Body of pancreas (tissue), 4 donors: ENCODE measurements around the gene SYCN.

Source experiments
- POLR2A ChIP-seq, 3 donors: fragments of 450-650 bp; IDR thresholded peaks; one replicate each; pipeline ENCODE4 v1.6.1; 2016; ENCODE audit warnings: antibody characterized with exemption in 3 of 3, mild to moderate bottlenecking in 2 of 3
- TF ChIP-seq, protein P1 (sequence below), 7 experiments: fragments of 450-650 bp in 4 of 7; fragments of 200-600 bp in 3 of 7; sonication (generic) in 3 of 7; IDR thresholded peaks; one replicate each; pipeline ENCODE4 v1.5.1; 2016 to 2019; ENCODE audit warnings: antibody characterized with exemption in 7 of 7

DNA sequence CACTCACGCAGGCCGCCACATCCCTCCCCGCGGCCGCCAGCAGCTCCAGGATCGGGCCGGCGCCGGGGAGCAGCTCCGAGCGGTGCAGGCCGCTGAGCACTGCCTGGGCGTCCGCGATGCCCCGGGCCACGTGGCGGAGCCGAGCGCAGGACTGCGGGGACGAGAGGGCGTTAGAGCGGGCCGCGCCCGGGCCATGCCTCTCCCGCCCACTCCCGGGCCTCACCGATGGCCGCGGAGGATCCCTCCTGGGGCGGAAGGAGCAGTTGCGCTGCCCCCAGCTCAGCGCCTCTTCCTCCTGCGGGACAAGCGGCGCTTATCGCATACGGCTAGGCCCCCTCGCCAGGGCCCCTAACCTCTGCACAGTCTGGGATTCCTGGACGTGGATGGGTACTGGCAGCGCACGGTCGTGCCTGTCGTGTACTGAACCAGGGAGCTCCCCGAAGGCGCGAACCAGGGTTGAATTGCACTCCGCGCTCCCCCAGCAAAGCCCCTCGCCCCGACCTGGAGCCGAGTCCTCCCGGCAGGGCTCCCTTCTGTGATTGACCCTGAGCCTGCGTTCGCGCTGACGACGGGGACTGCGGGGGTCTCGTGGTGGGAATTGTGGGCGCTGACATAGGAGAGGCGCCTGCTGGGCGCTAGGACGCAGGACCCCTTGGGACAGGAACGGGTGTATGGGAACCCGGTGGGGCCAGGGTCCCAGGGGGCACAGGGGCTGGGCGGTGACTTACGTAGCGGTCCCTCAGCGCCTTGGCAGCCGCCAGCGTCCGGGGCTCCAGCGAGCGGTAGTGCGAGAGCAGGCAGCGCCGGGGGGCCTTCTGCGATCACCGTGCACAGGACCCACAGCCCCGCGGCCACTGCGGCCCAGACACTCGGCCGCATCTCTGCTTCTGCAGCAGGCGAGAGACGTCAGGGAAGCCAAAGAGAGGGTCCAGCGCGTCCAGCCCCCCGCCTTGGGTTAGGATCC lies 43.9 kb upstream of the SYCN start:
- TF ChIP-seq, protein P1, sequence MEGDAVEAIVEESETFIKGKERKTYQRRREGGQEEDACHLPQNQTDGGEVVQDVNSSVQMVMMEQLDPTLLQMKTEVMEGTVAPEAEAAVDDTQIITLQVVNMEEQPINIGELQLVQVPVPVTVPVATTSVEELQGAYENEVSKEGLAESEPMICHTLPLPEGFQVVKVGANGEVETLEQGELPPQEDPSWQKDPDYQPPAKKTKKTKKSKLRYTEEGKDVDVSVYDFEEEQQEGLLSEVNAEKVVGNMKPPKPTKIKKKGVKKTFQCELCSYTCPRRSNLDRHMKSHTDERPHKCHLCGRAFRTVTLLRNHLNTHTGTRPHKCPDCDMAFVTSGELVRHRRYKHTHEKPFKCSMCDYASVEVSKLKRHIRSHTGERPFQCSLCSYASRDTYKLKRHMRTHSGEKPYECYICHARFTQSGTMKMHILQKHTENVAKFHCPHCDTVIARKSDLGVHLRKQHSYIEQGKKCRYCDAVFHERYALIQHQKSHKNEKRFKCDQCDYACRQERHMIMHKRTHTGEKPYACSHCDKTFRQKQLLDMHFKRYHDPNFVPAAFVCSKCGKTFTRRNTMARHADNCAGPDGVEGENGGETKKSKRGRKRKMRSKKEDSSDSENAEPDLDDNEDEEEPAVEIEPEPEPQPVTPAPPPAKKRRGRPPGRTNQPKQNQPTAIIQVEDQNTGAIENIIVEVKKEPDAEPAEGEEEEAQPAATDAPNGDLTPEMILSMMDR (IDR thresholded peaks at IDR 0.05), result no peak
- TF ChIP-seq POLR2A (IDR thresholded peaks at IDR 0.05), result no peak
